ENCODE data around the gene MTF1.

Gene MTF1

DNA sequence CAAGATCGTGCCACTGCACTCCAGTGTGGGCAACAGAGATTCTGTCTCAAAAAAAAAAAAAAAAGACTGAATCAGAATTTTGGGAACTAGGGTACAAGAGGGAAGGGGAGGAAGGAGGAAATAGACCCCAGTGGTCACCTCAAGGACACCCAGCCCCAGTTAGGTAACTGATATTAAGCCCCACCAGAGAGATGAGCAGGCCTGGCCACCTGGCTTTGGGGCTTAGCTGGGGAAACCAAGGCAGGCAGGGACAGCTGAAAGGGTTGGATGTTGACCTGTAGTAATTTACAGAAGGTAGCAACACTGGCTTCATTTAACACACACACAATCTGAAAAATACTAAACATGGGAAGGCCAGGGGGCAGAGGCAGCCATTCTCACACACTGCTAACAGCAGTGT, 57.0 kb downstream of the MTF1 start:
- peaks cover 11 to 34% (median 20%) of the 10 kb centered on the region in 10 experiments for H3K4me1 ChIP-seq
- no peak for TF ChIP-seq Cebpa-rat (IDR thresholded peaks at IDR 0.05)
- H4K20me1 ChIP-seq = peaks cover 51 to 100% (median 94%) of the 10 kb centered on the region in 11 experiments; a peak in 21 of 22 replicates
- H3K4me3 ChIP-seq = no peak overlapping the region
- no peaks in the 10 kb centered on the region for H3K9me3 ChIP-seq (replicated peaks in 1 of 11)
- no peak overlapping the region for H3K9ac ChIP-seq
- no peak overlapping the region for H3K27ac ChIP-seq
- no peaks in the 10 kb centered on the region for H3K27me3 ChIP-seq
- H3K4me2 ChIP-seq = no peak overlapping the region
- peaks cover 90 to 100% (median 96%) of the 10 kb centered on the region in 11 experiments for H3K36me3 ChIP-seq

DNA sequence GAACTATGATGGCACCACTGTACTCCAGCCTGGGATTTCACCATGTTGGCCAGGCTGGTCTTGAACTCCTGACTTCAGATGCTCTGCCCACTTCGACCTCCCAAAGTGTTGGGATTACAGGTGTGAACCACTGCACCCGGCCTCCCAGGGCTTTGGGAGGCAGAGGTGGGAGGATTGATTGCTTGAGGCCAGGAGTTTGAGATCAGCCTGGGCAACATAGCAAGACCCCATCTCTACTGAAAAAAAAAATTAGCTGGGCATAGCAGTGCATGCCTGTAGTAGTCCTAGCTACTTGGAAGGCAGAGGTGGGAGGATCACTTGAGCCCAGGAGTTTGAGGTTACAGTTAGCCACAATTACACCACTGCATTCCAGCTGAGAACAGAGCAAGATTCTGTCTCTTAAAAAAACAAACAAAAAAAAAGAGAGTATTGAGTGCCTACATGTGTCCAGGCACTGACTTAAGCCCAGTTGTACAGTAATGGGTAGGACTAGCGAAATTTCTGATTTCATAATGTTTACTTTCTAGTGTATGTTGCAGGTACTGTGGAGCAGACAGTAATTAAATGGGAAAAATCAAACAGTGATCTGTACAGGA, 61.5 kb downstream of the MTF1 start:
- Histone ChIP-seq H3K9me3 (replicated peaks in 1 of 11) (no peaks in the 10 kb centered on the region), H3K4me2 (no peak overlapping the region), H3K9ac (no peak overlapping the region), H4K20me1 (peaks cover 11 to 81% (median 71%) of the 10 kb centered on the region in 11 experiments; a peak in 21 of 22 replicates), H3K27me3 (no peaks in the 10 kb centered on the region), H3K4me1 (peaks cover 25 to 44% (median 28%) of the 10 kb centered on the region in 10 experiments), H3K27ac (no peak overlapping the region), H3K36me3 (peaks cover 54 to 76% (median 71%) of the 10 kb centered on the region in 11 experiments), H3K4me3 (no peak overlapping the region)
- TF ChIP-seq Cebpa-rat (IDR thresholded peaks at IDR 0.05) = no peak

DNA sequence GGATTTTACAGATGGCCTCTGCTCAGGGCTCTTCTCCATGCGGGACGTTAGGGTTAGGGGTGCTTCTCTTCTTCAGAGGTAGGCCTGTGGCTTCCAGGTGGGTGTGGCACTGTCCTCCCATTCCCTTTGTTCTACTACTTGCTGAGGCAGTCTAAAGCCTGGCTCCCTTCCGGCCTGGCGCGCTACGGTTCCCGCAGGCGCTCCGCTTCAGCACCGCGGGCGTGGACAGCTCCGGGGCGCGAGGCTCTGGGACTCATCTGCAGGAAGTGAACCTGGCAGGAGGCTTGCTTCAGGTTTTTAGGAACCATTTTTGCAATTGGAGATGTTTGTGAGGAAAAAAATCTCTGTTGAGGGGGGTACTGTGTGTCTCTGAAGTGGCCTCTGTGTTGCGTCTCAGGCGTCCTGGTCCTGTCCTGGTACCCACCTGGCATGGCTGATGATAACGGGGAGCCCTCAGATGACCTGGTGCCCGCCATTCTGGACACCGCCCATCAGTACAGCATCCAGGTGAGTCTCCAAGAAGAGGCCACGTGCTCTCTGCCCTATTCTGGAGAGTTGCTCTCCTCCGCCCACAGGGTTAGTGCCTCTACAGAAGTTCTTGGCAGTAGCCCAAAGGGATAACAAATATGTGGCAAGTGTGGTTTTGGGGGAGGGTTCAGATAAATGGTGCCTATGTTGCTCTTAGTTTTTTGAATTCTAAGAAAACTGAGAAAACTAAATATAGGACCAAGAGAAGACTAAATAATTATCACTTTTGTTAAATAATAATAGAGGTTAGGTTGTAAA, 63.9 kb downstream of the MTF1 start:
- peak overlapping the region; percentile 79 to 99 (median 96) for H3K4me2 ChIP-seq
- H3K9ac ChIP-seq = peak overlapping the region in 9 of 11 experiments; percentile 84 to 97 (median 89); a peak in 16 of 22 replicates
- no peak for TF ChIP-seq Cebpa-rat (IDR thresholded peaks at IDR 0.05)
- H3K36me3 ChIP-seq = peaks cover 37 to 53% (median 50%) of the 10 kb centered on the region in 11 experiments
- no peaks in the 10 kb centered on the region for H3K9me3 ChIP-seq (replicated peaks in 1 of 11)
- no peaks in the 10 kb centered on the region for H3K27me3 ChIP-seq
- peaks cover 5 to 58% (median 50%) of the 10 kb centered on the region in 11 experiments; a peak in 21 of 22 replicates for H4K20me1 ChIP-seq
- peaks cover 26 to 40% (median 29%) of the 10 kb centered on the region in 10 experiments for H3K4me1 ChIP-seq
- H3K27ac ChIP-seq = no peak overlapping the region
- peak overlapping the region; percentile 70 to 92 (median 86) for H3K4me3 ChIP-seq

DNA sequence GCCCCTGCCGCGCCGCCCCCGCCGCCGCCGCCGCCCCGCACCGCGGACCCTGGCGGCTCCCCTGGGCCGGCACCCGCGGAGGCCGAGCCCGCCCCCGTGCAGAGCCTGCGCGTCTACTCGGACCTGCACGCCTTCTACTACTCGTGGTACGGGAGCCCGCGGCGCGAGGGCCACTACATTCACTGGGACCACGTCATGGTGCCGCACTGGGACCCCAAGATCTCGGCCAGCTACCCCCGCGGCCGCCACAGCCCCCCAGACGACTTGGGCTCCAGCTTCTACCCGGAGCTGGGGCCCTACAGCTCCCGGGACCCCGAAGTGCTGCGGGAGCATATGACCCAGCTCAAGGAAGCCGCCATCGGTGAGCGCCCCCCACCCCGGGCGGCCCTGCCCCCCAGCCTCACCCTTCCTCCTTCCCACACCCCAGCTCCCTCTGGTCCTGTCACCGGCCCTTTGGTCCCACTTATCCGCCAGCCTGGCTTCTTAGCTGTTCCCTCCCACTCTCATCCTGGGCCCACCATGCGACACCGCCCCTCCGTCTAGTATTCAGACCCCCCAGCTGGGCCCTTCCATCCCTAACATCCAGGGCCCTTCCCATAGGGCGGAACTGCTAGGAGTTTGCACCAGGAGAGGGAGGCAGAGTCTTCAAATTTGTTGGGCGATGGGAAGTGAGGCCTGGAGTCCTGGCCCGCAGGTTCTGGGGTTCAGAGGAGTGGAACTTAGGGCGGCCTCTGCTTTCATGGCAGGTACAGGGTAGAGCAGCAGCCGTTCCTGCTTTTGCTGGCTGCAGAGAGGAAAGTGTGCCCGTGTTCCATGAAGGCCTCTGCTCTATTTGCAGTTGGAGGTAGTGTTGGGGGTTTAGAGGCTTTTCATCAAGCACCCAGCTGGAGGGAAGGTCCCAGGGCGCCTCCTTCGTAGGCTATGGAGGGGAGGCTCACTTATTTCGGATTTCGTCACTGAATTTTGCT, 64.7 kb downstream of the MTF1 start:
- Histone ChIP-seq H3K4me3 (peak overlapping the region; percentile 70 to 92 (median 86)), H4K20me1 (peaks cover 5 to 49% (median 41%) of the 10 kb centered on the region in 11 experiments; a peak in 21 of 22 replicates), H3K4me2 (peak overlapping the region; percentile 79 to 99 (median 96)), H3K9ac (peak overlapping the region; percentile 77 to 97 (median 89)), H3K27me3 (no peaks in the 10 kb centered on the region), H3K9me3 (replicated peaks in 1 of 11) (no peaks in the 10 kb centered on the region), H3K27ac (peak overlapping the region; percentile 66 to 96 (median 89); a peak in 21 of 22 replicates), H3K4me1 (peaks cover 24 to 33% (median 28%) of the 10 kb centered on the region in 10 experiments), H3K36me3 (peaks cover 28 to 44% (median 42%) of the 10 kb centered on the region in 11 experiments)
- no peak for TF ChIP-seq Cebpa-rat (IDR thresholded peaks at IDR 0.05)

DNA sequence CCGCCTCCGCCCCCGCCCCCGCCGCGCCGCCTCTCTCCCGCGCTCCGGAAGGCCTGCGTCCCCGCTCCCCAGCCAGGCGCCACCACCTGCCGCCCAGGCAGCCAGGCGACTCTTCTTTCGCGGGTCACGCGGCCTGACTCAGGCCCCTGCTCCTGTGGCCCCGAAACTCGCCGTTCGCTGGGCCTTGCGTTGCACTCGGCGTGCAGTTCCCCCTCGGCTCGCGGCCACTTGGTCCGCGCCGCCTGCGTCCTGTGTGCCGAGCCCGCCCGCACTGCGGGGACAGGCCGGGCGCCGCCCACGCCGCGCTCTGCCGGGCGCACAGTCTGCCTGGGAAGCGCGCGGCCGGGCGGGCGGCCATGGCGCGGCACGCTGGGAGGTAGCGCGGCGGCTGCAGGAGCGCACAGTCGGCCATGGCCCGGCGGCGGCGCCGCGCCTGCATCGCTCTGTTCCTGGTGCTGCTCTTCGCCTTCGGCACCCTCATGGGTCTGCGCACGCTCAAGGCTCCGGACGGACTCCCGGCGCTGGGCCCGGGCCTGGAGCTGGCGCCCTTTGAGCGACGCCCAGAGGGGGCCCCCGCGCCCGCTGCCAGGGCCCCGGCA, 65.5 kb downstream of the MTF1 start, which contains the start of gene MANEAL:
TSS of gene MANEAL (plus strand) at position 75 of the 599 bp plus-strand sequence. CDS start at position 411, 336 bp downstream.
- H3K27me3 ChIP-seq = no peaks in the 10 kb centered on the region
- H3K27ac ChIP-seq = peak within 1 kb of the TSS; percentile 66 to 96 (median 89); a peak in 21 of 22 replicates
- peaks cover 24 to 33% (median 28%) of the 10 kb centered on the region in 10 experiments for H3K4me1 ChIP-seq

GRCh38 chr1:37792943-37793686, 66.3 kb downstream of the MTF1 start:
- no peak for TF ChIP-seq Cebpa-rat (IDR thresholded peaks at IDR 0.05)
- Histone ChIP-seq H3K4me2 (peak overlapping the region; percentile 59 to 99 (median 95); a peak in 21 of 22 replicates), H3K4me3 (peak overlapping the region; percentile 70 to 92 (median 86); a peak in 19 of 20 replicates), H4K20me1 (peaks cover 5 to 34% (median 25%) of the 10 kb centered on the region in 11 experiments; a peak in 20 of 22 replicates), H3K9me3 (replicated peaks in 1 of 11) (no peaks in the 10 kb centered on the region), H3K9ac (peak overlapping the region; percentile 77 to 97 (median 89); a peak in 19 of 22 replicates), H3K36me3 (peaks cover 12 to 29% (median 26%) of the 10 kb centered on the region in 11 experiments), H3K27me3 (no peaks in the 10 kb centered on the region), H3K27ac (peak overlapping the region in 10 of 11 experiments; percentile 67 to 96 (median 89); a peak in 18 of 22 replicates), H3K4me1 (peaks cover 24 to 33% (median 28%) of the 10 kb centered on the region in 10 experiments)

More for the DNA sequence above, 65.5 kb downstream of the MTF1 start, which contains the start of gene MANEAL:
- H3K36me3 ChIP-seq = peaks cover 20 to 36% (median 34%) of the 10 kb centered on the region in 11 experiments
- no peak for TF ChIP-seq Cebpa-rat (IDR thresholded peaks at IDR 0.05)
- no peaks in the 10 kb centered on the region for H3K9me3 ChIP-seq (replicated peaks in 1 of 11)
- peak within 1 kb of the TSS; percentile 79 to 99 (median 96) for H3K4me2 ChIP-seq
- H4K20me1 ChIP-seq = peaks cover 5 to 42% (median 33%) of the 10 kb centered on the region in 11 experiments; a peak in 20 of 22 replicates
- peak within 1 kb of the TSS; percentile 77 to 97 (median 89) for H3K9ac ChIP-seq
- peak within 1 kb of the TSS; percentile 70 to 92 (median 86) for H3K4me3 ChIP-seq

DNA sequence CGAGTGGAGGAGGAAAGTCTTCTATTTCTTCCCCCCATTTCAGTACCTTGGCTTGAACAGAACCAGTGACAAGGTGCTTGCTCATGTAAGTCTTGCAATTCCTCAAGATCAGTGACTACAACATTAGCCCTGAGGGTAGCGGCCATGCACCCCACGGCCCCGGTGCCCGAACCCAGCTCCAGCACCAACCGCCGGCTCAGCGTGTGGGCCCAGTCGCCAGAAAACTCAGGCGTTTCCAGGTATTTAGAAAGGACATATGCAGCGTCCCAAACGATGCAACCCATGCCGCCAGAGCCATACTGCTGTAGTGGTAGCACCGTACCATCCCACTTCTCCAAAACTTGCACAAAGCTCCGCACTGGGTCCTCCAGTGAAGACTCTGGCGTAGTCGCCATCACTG, 76.9 kb downstream of the MTF1 start:
- H3K4me3 ChIP-seq = no peak overlapping the region

More for the DNA sequence above, 76.9 kb downstream of the MTF1 start:
- Histone ChIP-seq H3K4me2 (no peak overlapping the region), H3K27ac (no peak overlapping the region), H3K9me3 (replicated peaks in 1 of 11) (no peaks in the 10 kb centered on the region; a peak in 1 of 22 replicates), H3K9ac (no peak overlapping the region), H3K4me1 (peaks cover 0 to 16% (median 8%) of the 10 kb centered on the region in 10 experiments; a peak in 16 of 20 replicates), H3K36me3 (no peaks in the 10 kb centered on the region), H3K27me3 (no peaks in the 10 kb centered on the region), H4K20me1 (no peaks in the 10 kb centered on the region)
- no peak for TF ChIP-seq Cebpa-rat (IDR thresholded peaks at IDR 0.05)
